H1 (cell line): Measurements from ENCODE around the gene TRIM10. TPM values are rescaled to one million over a fixed set of nuclear protein-coding genes. Genes with fewer than 3 reads are reported as not detected.

Experiments used
- CTCF ChIA-PET: fragments of 300-600 bp; sonication (Branson Sonifier 250); formaldehyde crosslinking; loops from one replicate; lab custom pipeline; 2021; ENCODE audit not compliant: partially characterized antibody; lab: Charles Lee
- POLR2A ChIA-PET: fragments of 300-600 bp; sonication (Branson Sonifier 250); formaldehyde crosslinking; loops from one replicate; lab custom pipeline; 2021; ENCODE audit warnings: inconsistent platforms; ENCODE audit not compliant: partially characterized antibody; lab: Charles Lee
- DNase-seq, 2 experiments: peaks; one replicate each; pipeline versions ENCODE4 v3.0.0 to v3.0.0-alpha.2; 2010 to 2022; ENCODE audit warnings: low spot score in 2 of 2, low read depth in 1 of 2, mixed read lengths in 1 of 2
- FAIRE-seq: peaks from 2 replicates; lab custom pipeline; 2011; peaks lifted over from hg19 to GRCh38; lab: Jason Lieb, UNC
- H2AFZ ChIP-seq: 2 replicates; pipeline ENCODE4 v1.8.1; 2012; ENCODE audit warnings: low read length, inconsistent platforms
- H2AK5ac ChIP-seq: 2 replicates; pipeline ENCODE4 v1.6.1; 2013; ENCODE audit warnings: low read depth, low read length
- H2BK120ac ChIP-seq: replicated peaks from 2 replicates; pipeline ENCODE3; 2013; ENCODE audit warnings: low read depth, low read length, inconsistent platforms
- H2BK12ac ChIP-seq: 2 replicates; pipeline ENCODE4 v1.6.1; 2013; ENCODE audit warnings: low read depth, low read length
- H2BK15ac ChIP-seq: 2 replicates; pipeline ENCODE4 v1.6.1; 2013; ENCODE audit warnings: low read length
- H2BK20ac ChIP-seq: 2 replicates; pipeline ENCODE4 v1.6.1; 2013; ENCODE audit warnings: low read length
- H2BK5ac ChIP-seq: 2 replicates; pipeline ENCODE4 v1.6.1; 2013; ENCODE audit warnings: low read depth, low read length
- H3K14ac ChIP-seq: 2 replicates; pipeline ENCODE4 v1.6.1; 2013; ENCODE audit warnings: inconsistent platforms; ENCODE audit not compliant: insufficient read length
- H3K18ac ChIP-seq: 2 replicates; pipeline ENCODE4 v1.6.1; 2013; ENCODE audit warnings: low read length; ENCODE audit errors: extremely low read depth
- H3K23ac ChIP-seq: 2 replicates; pipeline ENCODE4 v1.6.1; 2013; ENCODE audit warnings: inconsistent platforms; ENCODE audit not compliant: insufficient read length
- H3K23me2 ChIP-seq: 2 replicates; pipeline ENCODE4 v1.6.1; 2013; ENCODE audit warnings: low read depth, low read length
- H3K27ac ChIP-seq: 2 replicates; pipeline ENCODE4 v1.6.1; 2011; ENCODE audit warnings: low read depth, low read length, inconsistent platforms
- H3K27me3 ChIP-seq, 4 experiments: replicated peaks in 1 of 4; 1 replicate in 1 of 4; 2 replicates in 3 of 4; pipeline versions ENCODE4 v1.6.1 to v1.8.1; 2011 to 2013; ENCODE audit warnings: low read length in 3 of 4, mild to moderate bottlenecking in 3 of 4, inconsistent platforms in 2 of 4, mixed read lengths in 2 of 4, moderate library complexity in 1 of 4; ENCODE audit not compliant: control insufficient read depth in 3 of 4, insufficient read depth in 3 of 4; ENCODE audit errors: extremely low read depth in 1 of 4
- H3K36me3 ChIP-seq, 4 experiments: 2 replicates each; pipeline versions ENCODE4 v1.6.1 to v1.8.1; 2011 to 2013; ENCODE audit warnings: mild to moderate bottlenecking in 4 of 4, low read length in 3 of 4, moderate library complexity in 2 of 4, control low read depth in 1 of 4, inconsistent platforms in 1 of 4; ENCODE audit not compliant: insufficient read depth in 4 of 4, control insufficient read depth in 2 of 4
- H3K4ac ChIP-seq: replicated peaks from 2 replicates; pipeline ENCODE3; 2013; ENCODE audit warnings: low read length, low read depth, mixed read lengths, inconsistent platforms; ENCODE audit not compliant: insufficient read length
- H3K4me1 ChIP-seq, 4 experiments: replicated peaks in 1 of 4; 1 replicate in 1 of 4; 2 replicates in 3 of 4; pipeline versions ENCODE4 v1.6.1 to v1.8.1; 2011 to 2013; ENCODE audit warnings: low read length in 3 of 4, inconsistent platforms in 2 of 4, mixed read lengths in 1 of 4; ENCODE audit not compliant: insufficient read depth in 4 of 4, control insufficient read depth in 3 of 4
- H3K4me2 ChIP-seq, 2 experiments: 2 replicates each; pipeline versions ENCODE4 v1.6.1 to v1.8.1; 2011 to 2013; ENCODE audit warnings: low read depth in 2 of 2, low read length in 2 of 2, control low read depth in 1 of 2, inconsistent platforms in 1 of 2, mild to moderate bottlenecking in 1 of 2; ENCODE audit not compliant: insufficient read depth in 1 of 2
- H3K4me3 ChIP-seq, 4 experiments: fragments of 200-600, 300-600 bp in 1 of 4; sonication (generic), shearing (Covaris generic), sonication (Bioruptor Twin) in 1 of 4; 2 replicates each; pipeline versions ENCODE4 v1.5.1 to v1.8.1; 2011 to 2016; ENCODE audit warnings: low read length in 4 of 4, low read depth in 3 of 4, control low read depth in 2 of 4, inconsistent platforms in 2 of 4, mild to moderate bottlenecking in 2 of 4, mixed read lengths in 1 of 4, moderate library complexity in 1 of 4; ENCODE audit not compliant: insufficient read depth in 2 of 4; ENCODE audit errors: extremely low read depth in 1 of 4
- H3K56ac ChIP-seq: replicated peaks from 2 replicates; pipeline ENCODE3; 2013; ENCODE audit warnings: low read depth, mild to moderate bottlenecking, mixed read lengths, low read length, inconsistent platforms; ENCODE audit not compliant: insufficient read length
- H3K79me1 ChIP-seq: 2 replicates; pipeline ENCODE4 v1.6.1; 2013; ENCODE audit warnings: low read depth, low read length, control low read depth
- H3K79me2 ChIP-seq, 2 experiments: 2 replicates each; pipeline versions ENCODE4 v1.6.1 to v1.8.1; 2012 to 2013; ENCODE audit warnings: low read length in 2 of 2, mild to moderate bottlenecking in 2 of 2, inconsistent platforms in 1 of 2; ENCODE audit not compliant: insufficient read depth in 2 of 2, control insufficient read depth in 1 of 2
- H3K9ac ChIP-seq, 4 experiments: replicated peaks in 1 of 4; 1 replicate in 1 of 4; 2 replicates in 3 of 4; pipeline versions ENCODE4 v1.6.1 to v1.8.1; 2011 to 2013; ENCODE audit warnings: low read depth in 3 of 4, low read length in 3 of 4, control low read depth in 2 of 4, mild to moderate bottlenecking in 2 of 4, moderate library complexity in 2 of 4, inconsistent platforms in 1 of 4; ENCODE audit errors: extremely low read depth in 1 of 4
- H3K9me3 ChIP-seq, 2 experiments: 2 replicates each; pipeline versions ENCODE4 v1.6.1 to v1.8.1; 2012 to 2013; ENCODE audit warnings: mild to moderate bottlenecking in 2 of 2, moderate library complexity in 2 of 2, control low read depth in 1 of 2, inconsistent platforms in 1 of 2, low read depth in 1 of 2, low read length in 1 of 2, mixed read lengths in 1 of 2; ENCODE audit not compliant: insufficient read depth in 2 of 2
- H4K20me1 ChIP-seq, 2 experiments: replicated peaks in 1 of 2; 2 replicates each; pipeline versions ENCODE3 to v1.8.1; 2011 to 2013; ENCODE audit warnings: inconsistent platforms in 2 of 2, low read length in 2 of 2, mild to moderate bottlenecking in 1 of 2; ENCODE audit not compliant: insufficient read depth in 2 of 2, control insufficient read depth in 1 of 2
- H4K5ac ChIP-seq: 2 replicates; pipeline ENCODE4 v1.6.1; 2013; ENCODE audit warnings: low read length, low read depth, mixed read lengths, inconsistent platforms; ENCODE audit not compliant: insufficient read length
- H4K8ac ChIP-seq: 2 replicates; pipeline ENCODE4 v1.8.0; 2013; ENCODE audit warnings: mild to moderate bottlenecking, moderate library complexity, low read length, inconsistent platforms; ENCODE audit not compliant: insufficient read depth; ENCODE audit errors: extremely low read depth
- H4K91ac ChIP-seq: replicated peaks from 2 replicates; pipeline ENCODE3; 2013; ENCODE audit warnings: low read length, mixed read lengths, inconsistent platforms; ENCODE audit not compliant: insufficient read length
- CBX5 ChIP-seq: fragments of 300-800, 300-1000 bp; sonication (generic); IDR thresholded peaks from 2 replicates; pipeline ENCODE4 v1.7.1; 2016; ENCODE audit warnings: antibody characterized with exemption, low read length, low read depth
- CBX8 ChIP-seq: fragments of 300-800, 300-1000 bp; sonication (generic); IDR thresholded peaks from 2 replicates; pipeline ENCODE4 v1.7.1; 2016; ENCODE audit warnings: low read depth, low read length, borderline replicate concordance
- HDAC6 ChIP-seq: IDR thresholded peaks from one replicate; pipeline ENCODE4 v1.7.1; 2012; ENCODE audit warnings: low read depth, mild to moderate bottlenecking, inconsistent platforms, low read length, moderate library complexity
- MAFK ChIP-seq: IDR thresholded peaks from 2 replicates; pipeline ENCODE4 v1.6.1; 2012; ENCODE audit warnings: low read depth, mild to moderate bottlenecking, improper control_type of control experiment, low read length
- RAD21 ChIP-seq, 2 experiments: IDR thresholded peaks in 1 of 2; conservative IDR thresholded peaks in 1 of 2; 2 replicates each; pipeline ENCODE4 v1.6.1; 2011; ENCODE audit warnings: low read depth in 2 of 2, low read length in 2 of 2, improper control_type of control experiment in 1 of 2, inconsistent platforms in 1 of 2, mild to moderate bottlenecking in 1 of 2, moderate library complexity in 1 of 2
- SIN3A ChIP-seq, 2 experiments: IDR thresholded peaks in 1 of 2; conservative IDR thresholded peaks in 1 of 2; 2 replicates each; pipeline ENCODE4 v1.6.1; 2011 to 2012; ENCODE audit warnings: low read length in 2 of 2, improper control_type of control experiment in 1 of 2, low read depth in 1 of 2, mild to moderate bottlenecking in 1 of 2
- SIX5 ChIP-seq: IDR thresholded peaks from 2 replicates; pipeline ENCODE4 v1.6.1; 2011; ENCODE audit warnings: mild to moderate bottlenecking, low read depth, low read length
- SRF ChIP-seq: IDR thresholded peaks from 2 replicates; pipeline ENCODE4 v1.6.1; 2011; ENCODE audit warnings: mild to moderate bottlenecking, low read depth, low read length, moderate library complexity
- WGBS, 2 experiments: shearing (Covaris generic) in 1 of 2; methylation state at CpG; one replicate each; pipeline versions ENCODE4 v1.1.6 to v1.1.7; 2013 to 2015; ENCODE audit warnings: low lambda C conversion rate in 2 of 2, mixed read lengths in 2 of 2, inconsistent platforms in 1 of 2, low coverage in 1 of 2, missing lambda C conversion rate in 1 of 2; ENCODE audit not compliant: insufficient replicate concordance in 2 of 2, insufficient coverage in 1 of 2, insufficient read length in 1 of 2; ENCODE audit errors: extremely low coverage in 1 of 2, missing lambda C conversion rate in 1 of 2; 5-methylcytosine and 5-hydroxymethylcytosine counted together
- polyA plus RNA-seq, 7 experiments: library from polyadenylated mRNA; depleted of rRNA in 3 of 7; stranded (reverse) in 5 of 7; unstranded in 2 of 7; fragments of >200 nt in 5 of 7; fragments of 200-250 nt in 2 of 7; gene quantifications; 1 replicate in 5 of 7; 2 replicates in 1 of 7; 4 replicates in 1 of 7; pipeline versions ENCODE4 v1.2.1 to v1.2.3, GENCODE V29; 2011 to 2013; ENCODE audit warnings: missing spikeins in 2 of 7, mixed read lengths in 2 of 7
- total RNA-seq: library from RNA; stranded (reverse); fragmentation: NEBNext Ultra II Directional; extraction: Animal tissue kit (Norgen Biotek cat#: 25700); gene quantifications from 2 replicates; pipeline ENCODE4 v1.2.1, GENCODE V29; 2021

Gene TRIM10
- total and polyA plus RNA-seq, 2 of the 8 experiments (the other 6 are each of a cell fraction or from before 2014, with no cell fraction given), result 0.06 TPM; not detected in 1

DNA sequence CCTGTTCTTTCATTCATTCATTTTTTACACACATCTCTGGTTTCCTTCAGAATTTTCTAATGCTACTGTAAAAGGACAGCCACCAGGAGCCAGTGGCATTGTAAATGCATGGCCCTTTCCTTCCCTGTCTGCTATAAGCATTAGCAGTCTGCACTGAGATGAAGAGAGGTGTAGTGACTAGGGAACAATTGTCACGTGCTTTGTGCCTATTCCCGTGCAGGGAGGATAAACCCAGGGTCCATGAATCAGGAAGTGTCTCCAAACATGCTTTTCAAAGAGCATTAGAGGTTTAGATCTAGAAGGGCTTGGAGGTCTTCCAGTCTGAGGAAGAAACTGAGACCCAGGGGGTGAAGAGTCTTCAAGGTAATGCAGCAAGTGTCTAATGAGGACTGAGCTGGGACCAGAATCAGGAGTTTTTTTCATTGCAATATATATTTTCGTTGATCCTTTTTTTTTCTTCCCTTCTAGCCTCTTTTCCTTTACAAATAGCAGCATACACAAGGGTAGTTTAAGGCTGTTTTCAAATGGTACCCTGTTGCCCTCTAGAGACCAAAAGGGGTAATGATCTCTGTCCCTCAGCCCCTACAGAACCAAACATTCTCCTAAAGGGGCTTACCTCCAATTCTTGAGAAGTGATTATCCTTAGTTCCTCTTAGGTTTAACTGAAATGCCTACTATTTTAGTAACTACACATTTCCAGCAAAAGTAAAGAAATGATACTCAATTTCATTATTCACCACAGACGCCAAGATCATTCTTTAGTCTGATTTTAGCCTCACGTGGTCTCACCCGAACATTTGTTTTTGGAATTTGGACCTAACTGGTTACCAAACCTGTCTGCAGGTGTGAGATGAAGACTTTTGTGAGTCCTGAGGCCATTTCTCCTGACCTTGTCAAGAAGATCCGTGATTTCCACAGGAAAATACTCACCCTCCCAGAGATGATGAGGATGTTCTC is 8.9 kb upstream of the TRIM10 start:
- Histone ChIP-seq H4K8ac (no peak overlapping the region), H3K4ac (no peak overlapping the region), H3K79me2 (no peaks in the 10 kb centered on the region), H2AK5ac (no peak overlapping the region), H3K9ac (no peak overlapping the region), H2BK12ac (no peak overlapping the region), H3K56ac (no peak overlapping the region), H2AFZ (peak overlapping the region; percentile 73), H3K36me3 (no peaks in the 10 kb centered on the region), H2BK20ac (no peak overlapping the region), H2BK5ac (no peak overlapping the region), H3K14ac (no peak overlapping the region), H3K4me3 (no peak overlapping the region), H3K23ac (no peak overlapping the region), H4K91ac (no peak overlapping the region), H2BK15ac (no peak overlapping the region), H3K27me3 (peaks cover 7 to 32% (median 26%) of the 10 kb centered on the region in 4 experiments), H3K4me2 (no peak overlapping the region), H3K27ac (no peak overlapping the region), H3K9me3 (no peaks in the 10 kb centered on the region), H4K20me1 (no peaks in the 10 kb centered on the region), H3K18ac (no peak overlapping the region; the same call in 1 of the 2 replicates), H3K23me2 (peaks cover 4% of the 10 kb centered on the region; the same call in 1 of the 2 replicates), H3K4me1 (peaks cover 0 to 4% (median 3%) of the 10 kb centered on the region in 4 experiments; a peak in 4 of 7 replicates), H4K5ac (no peak overlapping the region), H2BK120ac (no peak overlapping the region), H3K79me1 (no peaks in the 10 kb centered on the region)
- ChIA-PET CTCF (interaction anchor here (0.6 to 3.1 kb wide), 9 partner anchors 19 to 1137 kb away, joined by 3 to 22 read pairs (median 4); partner anchors contain the start of gene RNF39), POLR2A (no interaction called here)
- FAIRE-seq (peak; percentile 39), DNase-seq (no peak)
- 31% methylated on average over 7 of the region's 7 CpGs; no CpG with 5 or more reads in 1 of the 2 experiments for WGBS, 2 experiments
- TF ChIP-seq SIN3A (conservative IDR thresholded peaks at IDR 0.05 in 1 of 2, IDR thresholded peaks at IDR 0.05 in 1 of 2; ENCODE audit: low read depth in 1 of 2, low read length in 2 of 2) (no peak), HDAC6 (no peak), CBX8 (no peak), RAD21 (IDR thresholded peaks at IDR 0.05 in 1 of 2, conservative IDR thresholded peaks at IDR 0.05 in 1 of 2; ENCODE audit: low read depth in 2 of 2, low read length in 2 of 2) (peak; percentile 82 to 83), SRF (no peak), SIX5 (no peak), MAFK (no peak), CBX5 (no peak)
